Measurements from ENCODE around the gene KCNJ6.
"Not testable (repeated sequence)": the region's sequence is repeated elsewhere in the genome, so short reads cannot be mapped to it uniquely, and the experiment has no call there.

The KCNJ6 gene

DNA sequence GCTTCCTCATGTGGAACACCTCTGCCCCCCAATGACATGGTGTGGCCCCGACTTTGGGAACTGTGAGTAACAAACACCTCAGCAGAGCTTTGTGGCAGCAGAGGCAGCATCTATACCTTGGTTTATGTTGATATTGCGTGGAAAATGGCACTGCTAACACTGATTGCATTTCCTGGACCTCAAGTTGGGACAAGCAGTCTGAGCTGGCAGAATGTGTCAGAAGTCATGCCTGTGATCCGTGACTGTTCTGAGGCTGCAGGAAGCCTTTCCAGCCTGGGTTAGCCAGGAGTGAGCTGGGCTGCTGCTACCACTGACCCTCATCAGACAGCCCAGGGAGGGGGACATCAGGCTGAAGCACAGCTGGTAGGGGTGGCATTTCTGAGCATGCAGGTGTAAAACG lies 268.5 kb downstream of the KCNJ6 start:
- TF ChIP-seq BHLHE40 (IDR thresholded peaks at IDR 0.05; ENCODE audit: borderline replicate concordance) (no peak), FOXK2 (IDR thresholded peaks at IDR 0.05) (no peak)
- ChIA-PET CTCF (interaction anchor here (1.1 kb wide), 1 partner anchor 27 kb away, joined by 4 read pairs; no protein-coding TSS in a partner anchor), POLR2A (no interaction called here)
- no peak for DNase-seq (ENCODE audit: extremely low spot score)

GRCh38 chr21:37646761-37647160 lies 269.5 kb downstream of the KCNJ6 start:
- POLR2A ChIA-PET; DNase-seq (ENCODE audit: extremely low spot score): not testable (repeated sequence)
- CTCF ChIA-PET: interaction anchor here (1.1 kb wide), 1 partner anchor 28 kb away, joined by 4 read pairs; no protein-coding TSS in a partner anchor

DNA sequence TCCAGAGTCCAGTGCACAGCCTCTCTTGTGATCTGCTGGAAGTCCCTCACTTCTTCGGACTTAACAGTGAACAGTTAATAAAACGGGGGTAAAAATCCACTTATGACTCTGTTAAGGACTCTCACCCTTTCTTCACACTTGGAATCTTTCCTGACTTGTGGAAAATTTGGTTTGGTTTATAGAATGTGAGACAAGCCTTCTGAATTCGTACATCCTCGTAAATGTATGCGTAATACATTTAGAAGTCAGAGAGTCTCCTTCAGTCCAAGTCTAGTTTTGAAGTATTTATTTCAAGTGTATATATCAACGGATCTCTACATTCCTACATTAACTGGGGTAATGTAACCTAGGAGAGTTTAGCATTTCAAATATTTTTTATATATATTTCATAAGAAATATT lies 270.4 kb downstream of the KCNJ6 start:
- ChIA-PET CTCF (no interaction called here), POLR2A (no interaction called here)
- DNase-seq (ENCODE audit: extremely low spot score): no peak
- TF ChIP-seq CTBP1 (IDR thresholded peaks at IDR 0.05; ENCODE audit: borderline replicate concordance) (no peak), NFRKB (IDR thresholded peaks at IDR 0.05) (no peak), FOXM1 (IDR thresholded peaks at IDR 0.05; ENCODE audit: borderline replicate concordance) (no peak), FOXA1 (IDR thresholded peaks at IDR 0.05) (no peak), BHLHE40 (IDR thresholded peaks at IDR 0.05; ENCODE audit: borderline replicate concordance) (no peak), ARNT (IDR thresholded peaks at IDR 0.05) (no peak)

DNA sequence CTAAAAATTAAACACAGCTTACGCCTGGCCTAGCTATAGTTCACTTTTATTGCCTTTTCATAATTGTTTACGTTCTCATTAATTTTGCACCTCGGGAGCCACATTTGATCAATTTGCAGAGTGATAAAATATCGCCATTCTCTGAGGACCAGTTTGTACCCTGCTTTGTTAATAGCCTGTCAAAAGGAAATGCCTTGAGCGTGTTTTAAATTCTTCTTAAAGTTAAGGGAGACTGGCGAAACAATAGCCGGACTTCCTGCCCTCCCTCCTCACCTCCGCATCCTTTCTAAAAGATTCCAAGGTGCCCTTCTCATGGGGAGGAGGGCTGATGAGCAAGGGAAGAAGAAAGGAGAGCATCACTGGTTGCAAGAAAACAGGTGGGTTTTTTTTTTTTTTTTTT lies 271.6 kb downstream of the KCNJ6 start:
- TF ChIP-seq SP1 (IDR thresholded peaks at IDR 0.05): no peak
- TF ChIP-seq, protein P1, sequence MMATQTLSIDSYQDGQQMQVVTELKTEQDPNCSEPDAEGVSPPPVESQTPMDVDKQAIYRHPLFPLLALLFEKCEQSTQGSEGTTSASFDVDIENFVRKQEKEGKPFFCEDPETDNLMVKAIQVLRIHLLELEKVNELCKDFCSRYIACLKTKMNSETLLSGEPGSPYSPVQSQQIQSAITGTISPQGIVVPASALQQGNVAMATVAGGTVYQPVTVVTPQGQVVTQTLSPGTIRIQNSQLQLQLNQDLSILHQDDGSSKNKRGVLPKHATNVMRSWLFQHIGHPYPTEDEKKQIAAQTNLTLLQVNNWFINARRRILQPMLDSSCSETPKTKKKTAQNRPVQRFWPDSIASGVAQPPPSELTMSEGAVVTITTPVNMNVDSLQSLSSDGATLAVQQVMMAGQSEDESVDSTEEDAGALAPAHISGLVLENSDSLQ (IDR thresholded peaks at IDR 0.05): no peak
- no peak for TF ChIP-seq FOXK2 (IDR thresholded peaks at IDR 0.05)
- no peak for TF ChIP-seq CTBP1 (IDR thresholded peaks at IDR 0.05; ENCODE audit: borderline replicate concordance)
- TF ChIP-seq L3MBTL2 (conservative IDR thresholded peaks at IDR 0.05): no peak
- no peak for TF ChIP-seq BHLHE40 (IDR thresholded peaks at IDR 0.05; ENCODE audit: borderline replicate concordance)
- no peak for TF ChIP-seq SUZ12 (IDR thresholded peaks at IDR 0.05)
- no peak for TF ChIP-seq ZNF384 (IDR thresholded peaks at IDR 0.05)
- CTCF ChIA-PET: interaction anchor here (0.6 to 0.7 kb wide), 2 partner anchors 992 to 1756 kb away, joined by 3 to 6 read pairs; no protein-coding TSS in a partner anchor
- DNase-seq (ENCODE audit: extremely low spot score): no peak
- POLR2A ChIA-PET: no interaction called here

DNA sequence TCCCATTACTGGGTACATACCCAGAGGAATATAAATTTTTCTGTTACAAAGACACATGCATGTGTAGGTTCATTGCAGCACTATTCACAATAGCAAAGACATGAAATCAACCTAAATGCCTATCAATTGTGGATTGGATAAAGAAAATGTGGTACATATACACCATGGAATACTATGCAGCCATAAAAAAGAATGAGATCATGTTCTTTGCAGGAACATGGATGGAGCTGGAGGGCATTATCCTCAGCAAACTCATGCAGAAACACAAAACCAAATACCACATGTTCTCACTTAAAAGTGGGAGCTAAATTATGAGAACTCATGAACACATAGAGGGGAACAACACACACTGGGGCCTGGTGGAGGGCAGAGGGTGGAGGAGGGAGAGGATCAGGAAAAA lies 272.4 kb downstream of the KCNJ6 start:
- POLR2A ChIA-PET; DNase-seq (ENCODE audit: extremely low spot score): not testable (repeated sequence)
- CTCF ChIA-PET: interaction anchor here (0.6 to 1.2 kb wide), 2 partner anchors 30 to 1757 kb away, joined by 3 to 6 read pairs; no protein-coding TSS in a partner anchor

DNA sequence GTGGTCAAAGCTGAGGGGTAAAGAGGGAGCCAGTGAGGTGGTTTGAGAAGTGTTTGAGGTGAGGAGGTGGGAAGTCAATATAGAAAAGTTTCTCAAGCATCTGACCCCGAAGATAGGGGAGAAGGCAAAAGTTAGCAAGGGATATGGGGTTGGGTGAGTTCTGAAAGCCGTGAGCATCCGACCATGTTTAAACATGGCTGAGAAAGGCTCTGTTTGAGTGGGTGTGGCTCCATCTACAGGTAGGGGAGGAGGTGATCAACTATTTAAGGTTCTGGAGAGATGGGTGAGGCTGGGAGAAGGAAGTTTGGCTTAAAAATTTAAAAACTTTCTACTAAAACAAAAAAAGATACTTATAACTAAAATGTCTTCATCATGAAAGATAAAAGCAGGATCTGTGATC lies 273.8 kb downstream of the KCNJ6 start:
- TF ChIP-seq TARDBP (IDR thresholded peaks at IDR 0.05) (no peak), FOXA1 (IDR thresholded peaks at IDR 0.05) (no peak), SUZ12 (IDR thresholded peaks at IDR 0.05) (no peak), BHLHE40 (IDR thresholded peaks at IDR 0.05; ENCODE audit: borderline replicate concordance) (no peak), SP1 (IDR thresholded peaks at IDR 0.05) (no peak), ARNT (IDR thresholded peaks at IDR 0.05) (no peak), FOXK2 (IDR thresholded peaks at IDR 0.05) (no peak), ZNF384 (IDR thresholded peaks at IDR 0.05) (no peak), FOXM1 (IDR thresholded peaks at IDR 0.05; ENCODE audit: borderline replicate concordance) (no peak), HDGF (IDR thresholded peaks at IDR 0.05; ENCODE audit: borderline replicate concordance) (no peak), L3MBTL2 (conservative IDR thresholded peaks at IDR 0.05) (no peak), NFRKB (IDR thresholded peaks at IDR 0.05) (no peak), CTBP1 (IDR thresholded peaks at IDR 0.05; ENCODE audit: borderline replicate concordance) (no peak), LEF1 (IDR thresholded peaks at IDR 0.05; ENCODE audit: borderline replicate concordance) (no peak), ELF4 (IDR thresholded peaks at IDR 0.05) (no peak)
- TF ChIP-seq, protein P1 (IDR thresholded peaks at IDR 0.05): no peak
- DNase-seq (ENCODE audit: extremely low spot score): peak; percentile 36
- CTCF ChIA-PET: interaction anchor here (1.2 kb wide), 1 partner anchor 32 kb away, joined by 3 read pairs; no protein-coding TSS in a partner anchor
- POLR2A ChIA-PET: no interaction called here

DNA sequence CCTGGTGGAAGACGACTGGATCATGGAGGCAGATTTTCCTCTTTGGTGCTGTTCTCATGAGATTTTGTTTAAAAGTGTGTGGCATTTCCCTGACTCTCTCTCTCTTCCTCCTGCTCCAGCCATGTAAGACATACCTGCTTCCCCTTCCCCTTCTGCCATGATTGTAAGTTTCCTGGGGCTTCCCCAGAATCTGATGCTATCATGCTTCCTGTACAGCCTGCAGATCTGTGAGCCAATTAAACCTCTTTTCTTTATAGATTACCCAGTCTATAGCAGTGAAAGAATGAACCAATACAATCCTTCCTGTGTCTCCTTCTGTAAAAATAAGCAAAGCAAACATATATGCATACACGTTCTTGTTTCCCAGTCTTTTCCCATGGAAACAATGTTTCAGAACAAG lies 276.5 kb downstream of the KCNJ6 start:
- CTCF ChIA-PET: no interaction called here
- no peak for DNase-seq (ENCODE audit: extremely low spot score)
- POLR2A ChIA-PET: no interaction called here
- TF ChIP-seq ZNF384 (IDR thresholded peaks at IDR 0.05): no peak

DNA sequence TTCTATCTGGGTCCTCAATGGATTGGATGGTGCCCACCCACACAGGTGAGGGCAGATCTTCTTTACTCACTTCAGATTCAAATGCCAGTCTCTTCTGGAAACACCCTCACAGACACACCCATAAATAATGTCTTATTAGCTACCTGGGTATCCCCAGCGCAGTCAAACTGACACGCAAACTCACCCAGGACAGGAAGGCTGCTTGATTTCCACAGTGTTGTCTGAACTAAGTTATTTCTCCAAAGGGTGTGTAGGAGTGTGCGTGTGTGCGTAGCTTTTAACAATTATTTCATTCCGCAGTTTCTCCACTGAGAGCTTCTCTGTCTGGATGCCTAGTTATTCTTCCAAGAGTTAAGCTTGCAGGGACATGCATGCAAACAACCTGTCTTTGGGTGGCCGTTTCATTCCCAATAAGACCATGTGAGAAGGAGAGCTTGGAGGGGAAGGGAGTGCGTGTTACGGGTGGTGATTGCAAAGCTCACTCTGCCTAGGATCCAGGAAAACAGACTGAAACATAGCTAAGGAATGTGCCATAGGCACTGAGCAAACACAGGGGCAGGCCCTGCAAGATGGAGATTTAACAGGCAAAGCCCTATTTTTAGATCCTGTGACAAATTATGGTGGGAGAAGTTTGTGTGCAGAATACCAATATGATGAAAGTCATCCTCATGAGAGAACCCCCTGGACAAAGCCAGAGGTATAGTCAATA lies 280.0 kb downstream of the KCNJ6 start:
- no peak for DNase-seq (ENCODE audit: extremely low spot score)
- CTCF ChIA-PET: no interaction called here
- TF ChIP-seq NFRKB (IDR thresholded peaks at IDR 0.05): no peak
- TF ChIP-seq, protein P1 (IDR thresholded peaks at IDR 0.05): no peak
- POLR2A ChIA-PET: no interaction called here

Measured in HEK293T (cell line).